ENCODE results near the gene HTATIP2. TPM values are rescaled to one million over a fixed set of nuclear protein-coding genes. Genes with fewer than 3 reads are reported as not detected.
A peak's percentile ranks its signal among the peaks of the same experiment; 100 is the strongest.

HTATIP2 gene
- polyA plus RNA-seq (2013, experiment 1 of 2) = 44.4 TPM
- polyA plus RNA-seq (2013, experiment 2 of 2) = 44.7 TPM

DNA sequence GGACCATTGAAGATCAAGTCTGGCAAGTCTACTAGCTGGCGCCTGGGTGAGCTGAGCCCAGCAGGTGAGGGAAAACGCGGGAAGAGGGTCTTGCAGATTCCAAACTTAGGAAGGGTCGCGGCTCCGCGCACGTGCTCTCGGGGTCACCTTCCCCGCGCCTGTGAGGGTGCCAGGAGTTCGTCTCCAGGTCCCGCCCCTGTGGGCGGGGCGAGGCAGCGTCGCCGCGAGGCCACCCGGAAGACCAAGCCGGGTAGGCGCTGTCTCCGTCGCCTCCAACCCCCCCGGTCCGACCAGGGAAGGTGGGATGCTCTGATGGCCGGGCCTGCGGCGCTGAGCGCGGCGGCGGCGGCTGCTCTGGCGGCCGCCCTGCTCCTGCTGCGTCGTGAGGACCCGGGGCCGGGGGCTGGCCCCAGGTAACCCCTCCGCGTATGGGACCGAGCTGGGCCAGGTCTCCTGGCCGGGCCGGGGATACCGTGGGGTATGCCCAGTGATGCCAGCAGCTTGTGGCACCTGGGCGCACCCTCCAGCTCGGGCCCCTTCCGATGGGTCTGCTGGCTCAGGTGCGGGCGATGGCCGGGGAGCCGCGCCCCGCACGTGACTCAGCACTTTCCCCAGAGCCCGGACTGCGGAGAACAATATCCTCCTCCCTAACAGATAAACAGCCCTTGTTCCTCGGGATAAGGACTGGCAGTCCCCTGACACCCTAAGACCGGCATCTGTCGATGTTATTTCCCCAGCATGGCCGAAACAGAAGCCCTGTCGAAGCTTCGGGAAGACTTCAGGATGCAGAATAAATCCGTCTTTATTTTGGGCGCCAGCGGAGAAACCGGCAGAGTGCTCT, at the start of gene HTATIP2:
HTATIP2 (plus strand) TSS at position 215 of the 841 bp plus-strand sequence; CDS start at position 739, 524 bp downstream.
- Histone ChIP-seq H3K14ac (ENCODE audit: low read length in 2 of 2) (peak within 1 kb of the TSS; percentile 37 to 90), H3K9ac (ENCODE audit: low read length) (peak within 1 kb of the TSS; percentile 90), H3K18ac (ENCODE audit: low read depth in 1 of 2, low read length in 2 of 2) (peak within 1 kb of the TSS; percentile 76 to 97), H2AFZ (ENCODE audit: low read depth, low read length) (peak within 1 kb of the TSS; percentile 86), H3K4me2 (ENCODE audit: low read length, poor library complexity, severe bottlenecking) (peak within 1 kb of the TSS; percentile 96), H3K9me3 (ENCODE audit: control insufficient read depth, low read length) (no peaks in the 10 kb centered on the region), H4K91ac (ENCODE audit: low read length) (peak within 1 kb of the TSS; percentile 96), H3K27me3 (ENCODE audit: control insufficient read depth in 1 of 2, insufficient read depth in 1 of 2, low read length in 2 of 2) (no peaks in the 10 kb centered on the region), H2BK15ac (ENCODE audit: low read depth, poor library complexity, severe bottlenecking) (peak within 1 kb of the TSS; percentile 94), H3K4me1 (ENCODE audit: control insufficient read depth, insufficient read depth, low read depth, low read length) (peaks cover 16% of the 10 kb centered on the region), H2BK5ac (ENCODE audit: low read depth, low read length, poor library complexity, severe bottlenecking) (no peak within 1 kb of the TSS), H3K27ac (ENCODE audit: low read length, poor library complexity, severe bottlenecking) (no peak within 1 kb of the TSS), H3K79me1 (replicated peaks; ENCODE audit: low read length, poor library complexity, severe bottlenecking) (peaks cover 11% of the 10 kb centered on the region), H2BK120ac (ENCODE audit: low read depth, low read length) (peak within 1 kb of the TSS; percentile 91), H3K4me3 (ENCODE audit: insufficient read depth in 1 of 2, low read depth in 1 of 2, low read length in 2 of 2) (peak within 1 kb of the TSS; percentile 79 to 90), H2AK5ac (ENCODE audit: low read length, severe bottlenecking) (peak within 1 kb of the TSS; percentile 75), H3K23ac (ENCODE audit: low read length in 2 of 2) (peak within 1 kb of the TSS in 1 of 2 experiments; percentile 70), H3K36me3 (ENCODE audit: control insufficient read depth in 1 of 2, insufficient read depth in 2 of 2, low read depth in 1 of 2, low read length in 2 of 2) (peaks cover 0 to 6% of the 10 kb centered on the region in 2 experiments), H4K8ac (ENCODE audit: low read length) (peak within 1 kb of the TSS; percentile 97), H3K4ac (ENCODE audit: low read depth in 1 of 2, low read length in 2 of 2) (peak within 1 kb of the TSS; percentile 22 to 82), H2BK12ac (ENCODE audit: low read length in 2 of 2) (peak within 1 kb of the TSS; percentile 5 to 55)
- peak; percentile 57 for DNase-seq
- 8% methylated on average over 59 of the region's 68 CpGs for WGBS

DNA sequence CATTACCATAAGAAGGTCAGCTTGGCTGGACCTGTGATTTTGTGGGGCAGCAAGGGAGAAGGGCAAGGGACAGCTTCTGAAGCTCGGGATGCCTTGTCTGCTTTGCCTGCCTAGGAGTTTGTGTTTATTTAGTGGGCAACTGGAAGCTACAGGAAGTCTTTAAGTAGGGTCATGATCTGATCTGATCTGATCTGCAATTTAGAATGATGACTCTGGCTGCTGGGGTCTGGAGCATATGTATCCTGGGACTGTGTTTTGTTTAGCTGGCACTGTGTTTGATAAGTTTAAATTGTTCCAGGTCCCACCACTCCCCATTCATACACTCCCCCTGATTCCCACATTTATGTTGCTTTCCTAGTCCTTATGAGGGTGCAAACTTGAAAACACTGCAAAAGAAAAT, 47.7 kb upstream of the HTATIP2 start:
- Histone ChIP-seq H3K4ac (ENCODE audit: low read depth in 1 of 2, low read length in 2 of 2) (no peak overlapping the region), H3K9ac (ENCODE audit: low read length) (no peak overlapping the region), H3K9me3 (ENCODE audit: control insufficient read depth, low read length) (no peaks in the 10 kb centered on the region), H4K91ac (ENCODE audit: low read length) (no peak overlapping the region), H3K4me2 (ENCODE audit: low read length, poor library complexity, severe bottlenecking) (no peak overlapping the region), H2BK15ac (ENCODE audit: low read depth, poor library complexity, severe bottlenecking) (no peak overlapping the region), H2BK12ac (ENCODE audit: low read length in 2 of 2) (no peak overlapping the region), H2AK5ac (ENCODE audit: low read length, severe bottlenecking) (no peak overlapping the region), H3K27ac (ENCODE audit: low read length, poor library complexity, severe bottlenecking) (no peak overlapping the region), H2BK5ac (ENCODE audit: low read depth, low read length, poor library complexity, severe bottlenecking) (no peak overlapping the region), H3K14ac (ENCODE audit: low read length in 2 of 2) (no peak overlapping the region), H3K27me3 (ENCODE audit: control insufficient read depth in 1 of 2, insufficient read depth in 1 of 2, low read length in 2 of 2) (peaks cover 0 to 23% of the 10 kb centered on the region in 2 experiments), H3K4me3 (ENCODE audit: insufficient read depth in 1 of 2, low read depth in 1 of 2, low read length in 2 of 2) (no peak overlapping the region), H3K36me3 (ENCODE audit: control insufficient read depth in 1 of 2, insufficient read depth in 2 of 2, low read depth in 1 of 2, low read length in 2 of 2) (no peaks in the 10 kb centered on the region), H4K8ac (ENCODE audit: low read length) (no peak overlapping the region), H3K79me1 (replicated peaks; ENCODE audit: low read length, poor library complexity, severe bottlenecking) (no peaks in the 10 kb centered on the region), H2BK120ac (ENCODE audit: low read depth, low read length) (no peak overlapping the region), H2AFZ (ENCODE audit: low read depth, low read length) (no peak overlapping the region), H3K23ac (ENCODE audit: low read length in 2 of 2) (no peak overlapping the region), H3K18ac (ENCODE audit: low read depth in 1 of 2, low read length in 2 of 2) (no peak overlapping the region), H3K4me1 (ENCODE audit: control insufficient read depth, insufficient read depth, low read depth, low read length) (no peaks in the 10 kb centered on the region)
- DNase-seq = no peak
- WGBS = 11% methylated on average over 1 of the region's 1 CpG

DNA sequence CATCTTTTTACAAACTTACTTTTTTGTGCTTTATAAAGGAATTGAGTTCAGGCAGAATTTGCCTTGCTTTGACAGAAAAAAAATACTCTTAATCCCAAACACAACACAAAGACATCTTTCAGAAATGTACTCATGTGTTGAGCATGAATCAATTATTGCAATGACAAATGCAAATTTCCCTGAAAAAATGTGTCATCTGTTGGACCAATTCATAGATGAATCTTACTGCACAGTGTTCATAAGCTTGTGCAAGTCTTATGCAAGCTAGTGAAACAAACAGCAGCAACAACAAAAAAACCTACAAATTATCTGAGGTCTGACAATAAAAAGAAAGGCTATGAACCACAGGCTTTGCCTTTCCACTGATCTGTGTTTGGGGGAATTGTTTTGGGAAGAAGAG, 42.3 kb upstream of the HTATIP2 start:
- no peak overlapping the region for H4K91ac ChIP-seq (ENCODE audit: low read length)
- no peaks in the 10 kb centered on the region for H3K9me3 ChIP-seq (ENCODE audit: control insufficient read depth, low read length)
- H3K9ac ChIP-seq (ENCODE audit: low read length) = no peak overlapping the region
- H3K79me1 ChIP-seq (replicated peaks; ENCODE audit: low read length, poor library complexity, severe bottlenecking) = no peaks in the 10 kb centered on the region
- no peak overlapping the region for H2AFZ ChIP-seq (ENCODE audit: low read depth, low read length)
- DNase-seq = no peak
- H3K4me1 ChIP-seq (ENCODE audit: control insufficient read depth, insufficient read depth, low read depth, low read length) = no peaks in the 10 kb centered on the region
- H3K4me3 ChIP-seq (ENCODE audit: insufficient read depth in 1 of 2, low read depth in 1 of 2, low read length in 2 of 2) = no peak overlapping the region
- no peak overlapping the region for H2BK120ac ChIP-seq (ENCODE audit: low read depth, low read length)
- peaks cover 11 to 28% of the 10 kb centered on the region in 2 experiments for H3K27me3 ChIP-seq (ENCODE audit: control insufficient read depth in 1 of 2, insufficient read depth in 1 of 2, low read length in 2 of 2)
- H2BK12ac ChIP-seq (ENCODE audit: low read length in 2 of 2) = no peak overlapping the region
- no peak overlapping the region for H3K4ac ChIP-seq (ENCODE audit: low read depth in 1 of 2, low read length in 2 of 2)
- H2BK15ac ChIP-seq (ENCODE audit: low read depth, poor library complexity, severe bottlenecking) = no peak overlapping the region
- H4K8ac ChIP-seq (ENCODE audit: low read length) = no peak overlapping the region
- H3K23ac ChIP-seq (ENCODE audit: low read length in 2 of 2) = no peak overlapping the region
- no peak overlapping the region for H2AK5ac ChIP-seq (ENCODE audit: low read length, severe bottlenecking)
- H3K4me2 ChIP-seq (ENCODE audit: low read length, poor library complexity, severe bottlenecking) = no peak overlapping the region
- H3K27ac ChIP-seq (ENCODE audit: low read length, poor library complexity, severe bottlenecking) = no peak overlapping the region
- H3K36me3 ChIP-seq (ENCODE audit: control insufficient read depth in 1 of 2, insufficient read depth in 2 of 2, low read depth in 1 of 2, low read length in 2 of 2) = no peaks in the 10 kb centered on the region
- no peak overlapping the region for H2BK5ac ChIP-seq (ENCODE audit: low read depth, low read length, poor library complexity, severe bottlenecking)
- H3K18ac ChIP-seq (ENCODE audit: low read depth in 1 of 2, low read length in 2 of 2) = no peak overlapping the region
- no peak overlapping the region for H3K14ac ChIP-seq (ENCODE audit: low read length in 2 of 2)

DNA sequence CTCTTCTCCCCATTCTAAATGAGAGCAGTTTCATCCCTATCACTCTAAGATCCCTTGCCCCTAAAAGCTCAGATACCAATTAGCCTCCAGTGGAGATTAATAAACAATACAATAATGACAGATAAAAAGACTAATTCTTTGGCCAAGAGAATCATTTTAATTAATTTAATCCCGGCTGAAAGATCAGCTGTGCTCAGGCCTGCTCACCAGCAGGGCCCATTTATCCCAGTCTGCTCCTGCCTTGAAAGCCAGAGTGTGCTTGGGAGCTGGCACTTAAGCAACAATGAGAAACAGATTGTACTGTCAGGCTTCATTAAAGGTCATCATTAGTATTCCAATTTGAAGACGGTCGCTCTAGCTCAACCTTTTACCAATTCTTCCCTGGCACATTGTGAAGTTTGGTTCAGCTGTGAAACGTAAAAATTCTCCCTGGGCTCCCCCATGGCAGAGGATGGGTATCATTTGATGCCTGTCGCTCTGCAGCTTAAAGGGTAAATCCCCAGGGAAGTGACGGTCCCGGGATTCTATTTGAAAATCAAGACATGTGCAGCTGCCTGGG, 36.1 kb upstream of the HTATIP2 start:
- H3K9me3 ChIP-seq (ENCODE audit: control insufficient read depth, low read length) = no peaks in the 10 kb centered on the region
- H3K79me1 ChIP-seq (replicated peaks; ENCODE audit: low read length, poor library complexity, severe bottlenecking) = no peaks in the 10 kb centered on the region
- no peak overlapping the region for H2BK5ac ChIP-seq (ENCODE audit: low read depth, low read length, poor library complexity, severe bottlenecking)
- no peak overlapping the region for H2BK15ac ChIP-seq (ENCODE audit: low read depth, poor library complexity, severe bottlenecking)
- no peak overlapping the region for H3K27ac ChIP-seq (ENCODE audit: low read length, poor library complexity, severe bottlenecking)
- 85% methylated on average over 7 of the region's 7 CpGs for WGBS
- H3K4me2 ChIP-seq (ENCODE audit: low read length, poor library complexity, severe bottlenecking) = no peak overlapping the region
- H3K27me3 ChIP-seq (ENCODE audit: control insufficient read depth in 1 of 2, insufficient read depth in 1 of 2, low read length in 2 of 2) = peaks cover 15 to 51% of the 10 kb centered on the region in 2 experiments
- H3K4me3 ChIP-seq (ENCODE audit: insufficient read depth in 1 of 2, low read depth in 1 of 2, low read length in 2 of 2) = no peak overlapping the region
- H3K9ac ChIP-seq (ENCODE audit: low read length) = no peak overlapping the region
- H2BK12ac ChIP-seq (ENCODE audit: low read length in 2 of 2) = no peak overlapping the region
- no peak for DNase-seq
- no peak overlapping the region for H2BK120ac ChIP-seq (ENCODE audit: low read depth, low read length)
- no peaks in the 10 kb centered on the region for H3K36me3 ChIP-seq (ENCODE audit: control insufficient read depth in 1 of 2, insufficient read depth in 2 of 2, low read depth in 1 of 2, low read length in 2 of 2)
- H3K23ac ChIP-seq (ENCODE audit: low read length in 2 of 2) = no peak overlapping the region
- H4K91ac ChIP-seq (ENCODE audit: low read length) = no peak overlapping the region
- no peak overlapping the region for H3K18ac ChIP-seq (ENCODE audit: low read depth in 1 of 2, low read length in 2 of 2)
- H4K8ac ChIP-seq (ENCODE audit: low read length) = no peak overlapping the region
- no peak overlapping the region for H2AK5ac ChIP-seq (ENCODE audit: low read length, severe bottlenecking)
- no peak overlapping the region for H2AFZ ChIP-seq (ENCODE audit: low read depth, low read length)
- no peak overlapping the region for H3K4ac ChIP-seq (ENCODE audit: low read depth in 1 of 2, low read length in 2 of 2)
- no peak overlapping the region for H3K14ac ChIP-seq (ENCODE audit: low read length in 2 of 2)
- H3K4me1 ChIP-seq (ENCODE audit: control insufficient read depth, insufficient read depth, low read depth, low read length) = no peaks in the 10 kb centered on the region

Measured in mesenchymal stem cell (in vitro differentiated cells and primary cell).